D721Med (cell line): ENCODE data around the gene DTWD2.
"Not testable (repeated sequence)": the region's sequence is repeated elsewhere in the genome, so short reads cannot be mapped to it uniquely, and the experiment has no call there.

Experiments
- DNase-seq: peaks from one replicate; pipeline ENCODE4 v3.0.0; 2011; ENCODE audit warnings: low spot score; ENCODE audit not compliant: insufficient read length
- FAIRE-seq: peaks from 2 replicates; lab custom pipeline; 2011; peaks lifted over from hg19 to GRCh38; lab: Jason Lieb, UNC
- TF ChIP-seq, protein P1 (sequence below): IDR thresholded peaks from 2 replicates; pipeline ENCODE4 v1.5.1; 2012; ENCODE audit warnings: mild to moderate bottlenecking, control low read depth; ENCODE audit not compliant: insufficient read depth; ENCODE audit errors: missing control alignments

Gene DTWD2

DNA sequence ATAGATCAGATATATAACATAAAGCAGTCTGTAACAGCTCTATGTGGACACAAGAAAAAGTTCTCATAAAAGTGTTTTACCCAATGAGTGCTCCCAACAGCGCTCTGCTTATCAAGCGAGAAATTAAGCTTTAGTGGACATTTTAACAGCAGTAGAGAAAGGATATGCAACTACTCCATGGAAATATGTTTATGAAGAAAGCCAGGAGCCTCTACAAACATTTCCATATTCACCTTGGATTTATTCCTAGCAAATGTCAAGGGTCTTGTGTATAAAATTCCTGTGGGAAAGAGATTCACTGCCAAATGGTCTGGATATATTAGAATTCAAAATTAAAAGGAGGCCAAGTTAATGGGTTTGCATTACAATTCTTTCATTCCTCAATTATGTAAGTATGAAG is 66.5 kb downstream of the DTWD2 start:
- FAIRE-seq: no peak
- TF ChIP-seq, protein P1, sequence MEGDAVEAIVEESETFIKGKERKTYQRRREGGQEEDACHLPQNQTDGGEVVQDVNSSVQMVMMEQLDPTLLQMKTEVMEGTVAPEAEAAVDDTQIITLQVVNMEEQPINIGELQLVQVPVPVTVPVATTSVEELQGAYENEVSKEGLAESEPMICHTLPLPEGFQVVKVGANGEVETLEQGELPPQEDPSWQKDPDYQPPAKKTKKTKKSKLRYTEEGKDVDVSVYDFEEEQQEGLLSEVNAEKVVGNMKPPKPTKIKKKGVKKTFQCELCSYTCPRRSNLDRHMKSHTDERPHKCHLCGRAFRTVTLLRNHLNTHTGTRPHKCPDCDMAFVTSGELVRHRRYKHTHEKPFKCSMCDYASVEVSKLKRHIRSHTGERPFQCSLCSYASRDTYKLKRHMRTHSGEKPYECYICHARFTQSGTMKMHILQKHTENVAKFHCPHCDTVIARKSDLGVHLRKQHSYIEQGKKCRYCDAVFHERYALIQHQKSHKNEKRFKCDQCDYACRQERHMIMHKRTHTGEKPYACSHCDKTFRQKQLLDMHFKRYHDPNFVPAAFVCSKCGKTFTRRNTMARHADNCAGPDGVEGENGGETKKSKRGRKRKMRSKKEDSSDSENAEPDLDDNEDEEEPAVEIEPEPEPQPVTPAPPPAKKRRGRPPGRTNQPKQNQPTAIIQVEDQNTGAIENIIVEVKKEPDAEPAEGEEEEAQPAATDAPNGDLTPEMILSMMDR: no peak
- DNase-seq: no peak

DNA sequence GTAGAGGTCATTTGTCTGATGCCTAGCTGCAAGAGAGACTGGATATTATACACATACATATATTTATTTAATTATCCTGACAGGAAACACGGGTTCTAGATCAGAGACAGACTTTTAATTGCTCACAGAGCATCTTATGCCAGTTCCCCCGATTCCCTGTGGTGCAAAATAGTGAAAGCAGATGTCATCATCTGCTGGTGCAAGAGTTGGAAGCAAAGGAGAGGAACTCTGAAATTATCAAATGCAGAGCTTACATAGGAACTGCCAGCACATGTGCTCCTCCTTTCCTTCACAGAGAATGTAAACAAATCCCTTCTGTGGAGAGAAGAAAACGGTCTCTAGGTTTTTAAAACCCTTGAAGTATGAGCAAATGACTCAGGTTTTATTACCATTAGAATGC is 69.3 kb downstream of the DTWD2 start:
- no peak for FAIRE-seq
- TF ChIP-seq, protein P1: no peak

DNA sequence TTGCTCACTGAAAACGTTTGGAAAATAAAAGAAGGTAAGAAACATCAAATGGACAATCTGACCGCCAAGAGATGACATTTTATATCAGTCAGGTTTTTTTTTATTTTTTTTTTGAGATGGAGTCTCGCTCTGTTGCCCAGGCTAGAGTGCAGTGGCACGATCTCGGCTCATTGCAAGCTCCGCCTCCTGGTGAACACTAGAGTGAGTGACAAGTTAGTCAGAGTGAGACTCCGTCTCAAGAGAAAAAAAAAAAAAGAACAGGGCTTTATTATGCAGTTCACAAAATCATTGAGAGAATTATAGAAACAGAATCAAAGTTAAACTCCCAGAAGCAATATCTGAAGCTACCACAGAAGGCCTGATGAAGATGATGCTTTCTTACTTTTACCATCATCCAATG is 70.1 kb downstream of the DTWD2 start:
- FAIRE-seq (no peak), DNase-seq (no peak)
- TF ChIP-seq, protein P1: no peak

More for the DNA sequence above, 69.3 kb downstream of the DTWD2 start:
- DNase-seq: no peak

DNA sequence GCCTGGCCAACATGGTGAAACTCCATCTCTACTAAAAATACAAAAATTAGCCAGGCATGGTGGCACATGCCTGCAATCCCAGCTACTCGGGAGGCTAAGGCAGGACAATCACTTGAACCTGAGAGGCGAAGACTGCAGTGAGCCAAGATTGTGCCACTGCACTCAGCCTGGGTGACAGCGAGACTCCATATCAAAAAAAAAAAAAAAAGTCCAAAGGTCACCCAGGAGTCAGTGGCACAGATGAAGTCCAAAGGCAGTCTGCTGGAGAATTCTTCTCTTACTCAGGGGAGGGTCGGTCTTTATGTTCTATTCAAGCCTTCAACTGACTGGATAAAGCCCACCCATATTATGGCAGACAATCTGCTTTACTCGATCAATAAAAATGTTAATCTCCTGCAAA is 80.8 kb downstream of the DTWD2 start:
- DNase-seq, FAIRE-seq: not testable (repeated sequence)

DNA sequence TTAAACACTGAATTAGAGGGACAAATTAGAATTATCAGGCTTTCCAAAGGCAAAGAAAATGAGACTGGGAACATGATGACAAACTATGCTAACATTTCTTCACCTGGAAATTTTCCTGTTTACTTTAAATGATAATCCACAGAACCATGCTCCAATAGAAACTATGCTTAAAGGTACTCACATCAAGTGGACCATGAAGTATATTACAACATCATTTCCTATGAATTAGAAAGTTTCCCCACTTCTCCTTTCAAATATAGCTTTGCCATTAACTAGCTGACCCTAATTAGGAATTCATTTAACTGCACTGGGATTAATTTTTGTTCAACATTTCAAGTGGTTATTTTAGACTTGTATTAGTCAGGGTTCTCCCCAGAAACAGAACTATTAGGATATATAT is 81.4 kb downstream of the DTWD2 start:
- no peak for FAIRE-seq
- no peak for DNase-seq

DNA sequence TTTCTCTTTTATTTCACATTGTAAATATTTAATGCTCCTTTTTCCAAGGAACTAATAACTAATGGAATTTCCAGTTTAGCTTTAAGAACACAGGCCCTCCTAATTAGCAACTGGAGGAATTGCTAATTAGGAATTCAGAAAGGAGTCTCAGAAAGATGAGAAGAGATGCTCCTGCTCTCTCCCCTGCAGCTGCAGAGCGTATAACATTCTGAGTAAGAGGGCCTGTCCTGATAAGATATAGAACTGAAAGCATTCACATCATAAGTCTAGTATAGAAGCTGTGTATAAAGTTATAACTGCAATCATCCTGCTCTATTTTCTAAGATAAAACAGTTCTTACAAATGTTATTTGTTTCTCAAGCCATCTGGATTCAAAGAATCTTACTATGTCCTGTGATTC is 83.2 kb downstream of the DTWD2 start:
- TF ChIP-seq, protein P1: no peak
- FAIRE-seq (no peak), DNase-seq (no peak)

More for the DNA sequence above, 81.4 kb downstream of the DTWD2 start:
- TF ChIP-seq, protein P1: no peak

DNA sequence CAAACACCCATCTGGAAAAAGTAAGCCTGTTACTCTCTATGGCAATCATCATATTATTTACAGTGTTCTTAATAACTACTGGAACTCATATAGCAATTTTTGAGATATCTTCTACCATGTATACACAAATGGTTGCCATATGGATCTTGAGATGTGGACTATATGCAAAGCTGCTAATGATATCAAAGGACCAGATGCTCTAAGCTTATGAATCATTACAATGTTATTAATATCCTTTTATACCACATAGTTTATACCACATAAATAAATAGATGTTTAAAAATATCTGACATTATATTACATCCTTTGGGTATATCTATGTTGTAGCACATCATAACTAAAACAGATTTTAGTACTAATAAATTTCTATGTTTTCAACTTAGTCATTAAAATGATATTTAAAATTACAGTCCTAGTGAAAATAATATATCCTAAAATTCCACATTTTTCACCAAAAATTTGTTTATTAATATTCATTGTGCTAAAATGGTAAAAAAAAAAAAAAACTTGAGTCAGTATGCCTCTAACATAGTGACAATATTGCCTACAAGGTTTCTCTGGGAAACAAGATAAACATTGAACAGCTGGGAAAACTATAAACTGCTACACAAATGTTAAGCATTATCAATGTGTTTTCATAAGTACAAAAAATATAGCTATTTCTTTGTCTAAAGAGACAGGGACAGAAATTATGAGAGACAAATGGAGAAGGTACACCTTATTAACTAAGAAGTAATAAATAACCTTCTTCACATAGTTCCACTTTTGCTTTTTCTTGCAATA is 85.5 kb downstream of the DTWD2 start:
- DNase-seq (no peak), FAIRE-seq (peak; percentile 72)
- TF ChIP-seq, protein P1: no peak
